ENCODE measurements around the gene TIMM44. TPM values are rescaled to one million over a fixed set of nuclear protein-coding genes. Genes with fewer than 3 reads are reported as not detected.

Gene TIMM44
- total and polyA plus RNA-seq, 4 donors = 17.7 to 35.8 (median 26.6) TPM

DNA sequence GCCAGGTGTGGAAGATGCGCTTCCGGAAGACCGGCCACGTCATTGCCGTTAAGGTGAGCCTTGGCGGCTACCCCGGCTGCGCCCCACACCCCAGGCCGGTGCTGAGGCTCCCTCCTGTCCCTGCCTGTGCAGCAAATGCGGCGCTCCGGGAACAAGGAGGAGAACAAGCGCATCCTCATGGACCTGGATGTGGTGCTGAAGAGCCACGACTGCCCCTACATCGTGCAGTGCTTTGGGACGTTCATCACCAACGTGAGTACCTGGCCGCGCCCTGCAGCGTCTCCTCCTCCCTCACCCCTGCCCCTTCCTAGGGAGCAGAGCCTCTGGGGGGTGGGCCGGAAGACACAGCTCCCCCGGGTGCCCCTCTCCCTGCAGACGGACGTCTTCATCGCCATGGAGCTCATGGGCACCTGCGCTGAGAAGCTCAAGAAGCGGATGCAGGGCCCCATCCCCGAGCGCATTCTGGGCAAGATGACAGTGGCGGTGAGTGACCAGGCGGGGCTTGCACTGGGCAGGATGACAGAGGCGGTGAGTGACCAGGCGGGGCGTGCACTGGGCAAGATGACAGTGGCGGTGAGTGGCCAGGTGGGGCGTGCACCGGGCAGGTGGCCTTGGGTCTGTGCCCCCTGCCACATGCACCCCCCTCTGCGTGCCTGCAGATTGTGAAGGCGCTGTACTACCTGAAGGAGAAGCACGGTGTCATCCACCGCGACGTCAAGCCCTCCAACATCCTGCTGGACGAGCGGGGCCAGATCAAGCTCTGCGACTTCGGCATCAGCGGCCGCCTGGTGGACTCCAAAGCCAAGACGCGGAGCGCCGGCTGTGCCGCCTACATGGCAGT is 32.9 kb downstream of the TIMM44 start:
- TF ChIP-seq YY1 (IDR thresholded peaks at IDR 0.05) (no peak), FOXA1 (IDR thresholded peaks at IDR 0.05) (no peak), JUND (IDR thresholded peaks at IDR 0.05) (no peak), FOXA2 (IDR thresholded peaks at IDR 0.05) (no peak)
- TF ChIP-seq, protein P1, sequence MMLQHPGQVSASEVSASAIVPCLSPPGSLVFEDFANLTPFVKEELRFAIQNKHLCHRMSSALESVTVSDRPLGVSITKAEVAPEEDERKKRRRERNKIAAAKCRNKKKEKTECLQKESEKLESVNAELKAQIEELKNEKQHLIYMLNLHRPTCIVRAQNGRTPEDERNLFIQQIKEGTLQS (IDR thresholded peaks at IDR 0.05) = no peak
- Histone ChIP-seq H3K27ac (ENCODE audit: low read depth in 1 of 2, low read length in 2 of 2) (no peak overlapping the region), H3K36me3 (ENCODE audit: control insufficient read depth in 4 of 4, insufficient read depth in 3 of 4, low read depth in 1 of 4, low read length in 3 of 4) (peaks cover 0 to 27% (median 12%) of the 10 kb centered on the region in 4 donors), H3K27me3 (ENCODE audit: control insufficient read depth in 4 of 4, insufficient read depth in 4 of 4, low read length in 3 of 4) (no peaks in the 10 kb centered on the region), H3K4me1 (ENCODE audit: control insufficient read depth in 4 of 4, insufficient read depth in 4 of 4, low read length in 3 of 4) (peaks cover 0 to 19% (median 5%) of the 10 kb centered on the region in 4 donors), H3K4me3 (ENCODE audit: low read depth in 1 of 3, low read length in 3 of 3) (no peak overlapping the region), H3K9ac (ENCODE audit: low read depth in 1 of 2, low read length in 2 of 2) (no peak overlapping the region), H3K9me3 (ENCODE audit: control insufficient read depth in 4 of 4, low read length in 3 of 4) (no peaks in the 10 kb centered on the region)
- 92% methylated on average over 54 of the region's 54 CpGs for WGBS
- no peak for DNase-seq (ENCODE audit: low spot score)

DNA sequence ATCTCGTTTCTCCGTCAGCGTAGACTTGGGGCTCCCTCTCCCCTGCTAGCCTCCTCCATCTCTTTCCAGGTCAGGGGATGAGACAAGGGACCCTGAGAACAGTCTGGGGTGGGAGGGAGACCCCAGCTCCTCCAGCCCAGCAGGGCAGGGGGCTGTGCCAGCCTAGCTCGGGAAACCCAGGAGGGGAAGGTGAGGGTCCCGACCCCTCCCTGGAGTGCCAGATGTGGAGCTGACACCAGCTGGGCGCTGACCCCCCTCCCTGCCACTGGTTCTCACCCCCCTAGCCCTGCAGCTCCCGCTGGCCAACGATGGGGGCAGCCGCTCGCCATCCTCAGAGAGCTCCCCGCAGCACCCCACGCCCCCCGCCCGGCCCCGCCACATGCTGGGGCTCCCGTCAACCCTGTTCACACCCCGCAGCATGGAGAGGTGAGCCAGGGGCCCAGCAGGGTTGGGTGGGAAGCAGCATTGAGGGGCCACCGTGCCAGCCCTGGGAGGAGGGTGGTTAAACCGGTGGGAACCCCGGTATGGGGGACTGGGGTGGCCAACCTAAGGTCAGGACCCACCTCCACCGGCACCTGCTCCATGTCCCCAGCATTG is 33.9 kb downstream of the TIMM44 start:
- no peak for DNase-seq (ENCODE audit: low spot score)
- WGBS = 92% methylated on average over 21 of the region's 21 CpGs
- peaks cover 0 to 27% (median 12%) of the 10 kb centered on the region in 4 donors for H3K36me3 ChIP-seq (ENCODE audit: control insufficient read depth in 4 of 4, insufficient read depth in 3 of 4, low read depth in 1 of 4, low read length in 3 of 4)
- H3K9ac ChIP-seq (ENCODE audit: low read depth in 1 of 2, low read length in 2 of 2) = no peak overlapping the region
- H3K4me3 ChIP-seq (ENCODE audit: low read depth in 1 of 3, low read length in 3 of 3) = no peak overlapping the region
- no peaks in the 10 kb centered on the region for H3K27me3 ChIP-seq (ENCODE audit: control insufficient read depth in 4 of 4, insufficient read depth in 4 of 4, low read length in 3 of 4)
- H3K9me3 ChIP-seq (ENCODE audit: control insufficient read depth in 4 of 4, low read length in 3 of 4) = no peaks in the 10 kb centered on the region
- TF ChIP-seq HNF4G (IDR thresholded peaks at IDR 0.05) (no peak), TAF1 (conservative IDR thresholded peaks at IDR 0.05) (no peak), RXRA (IDR thresholded peaks at IDR 0.05) (no peak), HNF4A (conservative IDR thresholded peaks at IDR 0.05) (no peak), SP1 (IDR thresholded peaks at IDR 0.05) (no peak), NR2F2 (IDR thresholded peaks at IDR 0.05) (no peak), JUND (IDR thresholded peaks at IDR 0.05) (no peak), YY1 (IDR thresholded peaks at IDR 0.05) (no peak), FOXA1 (IDR thresholded peaks at IDR 0.05) (no peak), FOXA2 (IDR thresholded peaks at IDR 0.05) (no peak), EGR1 (IDR thresholded peaks at IDR 0.05; ENCODE audit: low read depth in 2 of 2) (no peak)
- TF ChIP-seq, protein P2, sequence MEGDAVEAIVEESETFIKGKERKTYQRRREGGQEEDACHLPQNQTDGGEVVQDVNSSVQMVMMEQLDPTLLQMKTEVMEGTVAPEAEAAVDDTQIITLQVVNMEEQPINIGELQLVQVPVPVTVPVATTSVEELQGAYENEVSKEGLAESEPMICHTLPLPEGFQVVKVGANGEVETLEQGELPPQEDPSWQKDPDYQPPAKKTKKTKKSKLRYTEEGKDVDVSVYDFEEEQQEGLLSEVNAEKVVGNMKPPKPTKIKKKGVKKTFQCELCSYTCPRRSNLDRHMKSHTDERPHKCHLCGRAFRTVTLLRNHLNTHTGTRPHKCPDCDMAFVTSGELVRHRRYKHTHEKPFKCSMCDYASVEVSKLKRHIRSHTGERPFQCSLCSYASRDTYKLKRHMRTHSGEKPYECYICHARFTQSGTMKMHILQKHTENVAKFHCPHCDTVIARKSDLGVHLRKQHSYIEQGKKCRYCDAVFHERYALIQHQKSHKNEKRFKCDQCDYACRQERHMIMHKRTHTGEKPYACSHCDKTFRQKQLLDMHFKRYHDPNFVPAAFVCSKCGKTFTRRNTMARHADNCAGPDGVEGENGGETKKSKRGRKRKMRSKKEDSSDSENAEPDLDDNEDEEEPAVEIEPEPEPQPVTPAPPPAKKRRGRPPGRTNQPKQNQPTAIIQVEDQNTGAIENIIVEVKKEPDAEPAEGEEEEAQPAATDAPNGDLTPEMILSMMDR (IDR thresholded peaks at IDR 0.05; ENCODE audit: low read depth, low read length, missing input control) = no peak
- TF ChIP-seq, protein P1 (IDR thresholded peaks at IDR 0.05) = no peak
- TF ChIP-seq, protein P3, sequence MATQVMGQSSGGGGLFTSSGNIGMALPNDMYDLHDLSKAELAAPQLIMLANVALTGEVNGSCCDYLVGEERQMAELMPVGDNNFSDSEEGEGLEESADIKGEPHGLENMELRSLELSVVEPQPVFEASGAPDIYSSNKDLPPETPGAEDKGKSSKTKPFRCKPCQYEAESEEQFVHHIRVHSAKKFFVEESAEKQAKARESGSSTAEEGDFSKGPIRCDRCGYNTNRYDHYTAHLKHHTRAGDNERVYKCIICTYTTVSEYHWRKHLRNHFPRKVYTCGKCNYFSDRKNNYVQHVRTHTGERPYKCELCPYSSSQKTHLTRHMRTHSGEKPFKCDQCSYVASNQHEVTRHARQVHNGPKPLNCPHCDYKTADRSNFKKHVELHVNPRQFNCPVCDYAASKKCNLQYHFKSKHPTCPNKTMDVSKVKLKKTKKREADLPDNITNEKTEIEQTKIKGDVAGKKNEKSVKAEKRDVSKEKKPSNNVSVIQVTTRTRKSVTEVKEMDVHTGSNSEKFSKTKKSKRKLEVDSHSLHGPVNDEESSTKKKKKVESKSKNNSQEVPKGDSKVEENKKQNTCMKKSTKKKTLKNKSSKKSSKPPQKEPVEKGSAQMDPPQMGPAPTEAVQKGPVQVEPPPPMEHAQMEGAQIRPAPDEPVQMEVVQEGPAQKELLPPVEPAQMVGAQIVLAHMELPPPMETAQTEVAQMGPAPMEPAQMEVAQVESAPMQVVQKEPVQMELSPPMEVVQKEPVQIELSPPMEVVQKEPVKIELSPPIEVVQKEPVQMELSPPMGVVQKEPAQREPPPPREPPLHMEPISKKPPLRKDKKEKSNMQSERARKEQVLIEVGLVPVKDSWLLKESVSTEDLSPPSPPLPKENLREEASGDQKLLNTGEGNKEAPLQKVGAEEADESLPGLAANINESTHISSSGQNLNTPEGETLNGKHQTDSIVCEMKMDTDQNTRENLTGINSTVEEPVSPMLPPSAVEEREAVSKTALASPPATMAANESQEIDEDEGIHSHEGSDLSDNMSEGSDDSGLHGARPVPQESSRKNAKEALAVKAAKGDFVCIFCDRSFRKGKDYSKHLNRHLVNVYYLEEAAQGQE (IDR thresholded peaks at IDR 0.05) = no peak
- TF ChIP-seq, protein P4, sequence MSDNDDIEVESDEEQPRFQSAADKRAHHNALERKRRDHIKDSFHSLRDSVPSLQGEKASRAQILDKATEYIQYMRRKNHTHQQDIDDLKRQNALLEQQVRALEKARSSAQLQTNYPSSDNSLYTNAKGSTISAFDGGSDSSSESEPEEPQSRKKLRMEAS (IDR thresholded peaks at IDR 0.05) = no peak
- TF ChIP-seq, protein P5, sequence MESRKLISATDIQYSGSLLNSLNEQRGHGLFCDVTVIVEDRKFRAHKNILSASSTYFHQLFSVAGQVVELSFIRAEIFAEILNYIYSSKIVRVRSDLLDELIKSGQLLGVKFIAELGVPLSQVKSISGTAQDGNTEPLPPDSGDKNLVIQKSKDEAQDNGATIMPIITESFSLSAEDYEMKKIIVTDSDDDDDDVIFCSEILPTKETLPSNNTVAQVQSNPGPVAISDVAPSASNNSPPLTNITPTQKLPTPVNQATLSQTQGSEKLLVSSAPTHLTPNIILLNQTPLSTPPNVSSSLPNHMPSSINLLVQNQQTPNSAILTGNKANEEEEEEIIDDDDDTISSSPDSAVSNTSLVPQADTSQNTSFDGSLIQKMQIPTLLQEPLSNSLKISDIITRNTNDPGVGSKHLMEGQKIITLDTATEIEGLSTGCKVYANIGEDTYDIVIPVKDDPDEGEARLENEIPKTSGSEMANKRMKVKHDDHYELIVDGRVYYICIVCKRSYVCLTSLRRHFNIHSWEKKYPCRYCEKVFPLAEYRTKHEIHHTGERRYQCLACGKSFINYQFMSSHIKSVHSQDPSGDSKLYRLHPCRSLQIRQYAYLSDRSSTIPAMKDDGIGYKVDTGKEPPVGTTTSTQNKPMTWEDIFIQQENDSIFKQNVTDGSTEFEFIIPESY (IDR thresholded peaks at IDR 0.05) = no peak
- no peak overlapping the region for H3K27ac ChIP-seq (ENCODE audit: low read depth in 1 of 2, low read length in 2 of 2)
- peaks cover 8 to 25% (median 11%) of the 10 kb centered on the region in 4 donors for H3K4me1 ChIP-seq (ENCODE audit: control insufficient read depth in 4 of 4, insufficient read depth in 4 of 4, low read length in 3 of 4)
